Activated T-cell treated with anti-CD3 and anti-CD28 coated beads for 4 hours (primary cell): ENCODE measurements around the gene VCL.
"Not testable (repeated sequence)": the region's sequence is repeated elsewhere in the genome, so short reads cannot be mapped to it uniquely, and the experiment has no call there.

Experiments
- DNase-seq: peaks from one replicate; pipeline ENCODE4 v3.0.0-alpha.2; 2020

The VCL gene

GRCh38 chr10:74011017-74011416 is 13.1 kb downstream of the VCL start:
- no peak for DNase-seq

- no peak for DNase-seq
Measured at GRCh38 chr10:74011770-74012169, 13.9 kb downstream of the VCL start.

- DNase-seq = no peak
Measured at GRCh38 chr10:74012480-74012879, 14.6 kb downstream of the VCL start.

GRCh38 chr10:74013004-74013403 is 15.1 kb downstream of the VCL start:
- no peak for DNase-seq

- DNase-seq = not testable (repeated sequence)
Measured at GRCh38 chr10:74014574-74014973, 16.7 kb downstream of the VCL start.

- DNase-seq = no peak
Measured at GRCh38 chr10:74018241-74018640, 20.3 kb downstream of the VCL start.

GRCh38 chr10:74021248-74022055 is 23.5 kb downstream of the VCL start:
- DNase-seq = no peak

GRCh38 chr10:74022926-74023629 is 25.2 kb downstream of the VCL start:
- no peak for DNase-seq

GRCh38 chr10:74024600-74024999 is 26.7 kb downstream of the VCL start:
- no peak for DNase-seq

- no peak for DNase-seq
Measured at GRCh38 chr10:74025380-74025978, 27.6 kb downstream of the VCL start.

GRCh38 chr10:74026428-74027015 is 28.6 kb downstream of the VCL start:
- DNase-seq = no peak

- no peak for DNase-seq
Measured at GRCh38 chr10:74027702-74028101, 29.8 kb downstream of the VCL start.

- DNase-seq = no peak
Measured at GRCh38 chr10:74029943-74030342, 32.0 kb downstream of the VCL start.

GRCh38 chr10:74032208-74032607 is 34.3 kb downstream of the VCL start:
- DNase-seq = not testable (repeated sequence)

- no peak for DNase-seq
Measured at GRCh38 chr10:74032900-74033655, 35.2 kb downstream of the VCL start.

GRCh38 chr10:74033702-74034101 is 35.8 kb downstream of the VCL start:
- no peak for DNase-seq

- no peak for DNase-seq
Measured at GRCh38 chr10:74034301-74034700, 36.4 kb downstream of the VCL start.

GRCh38 chr10:74035303-74035702 is 37.4 kb downstream of the VCL start:
- DNase-seq = no peak

- DNase-seq = no peak
Measured at GRCh38 chr10:74036474-74036873, 38.6 kb downstream of the VCL start.

- DNase-seq = no peak
Measured at GRCh38 chr10:74039561-74040145, 41.7 kb downstream of the VCL start.

- DNase-seq = no peak
Measured at GRCh38 chr10:74040200-74041126, 42.5 kb downstream of the VCL start.
